ENCODE data around the gene OR5J2. TPM values are rescaled to one million over a fixed set of nuclear protein-coding genes. Genes with fewer than 3 reads are reported as not detected.
"Not testable (repeated sequence)": the region's sequence is repeated elsewhere in the genome, so short reads cannot be mapped to it uniquely, and the experiment has no call there.

Gene OR5J2
- total RNA-seq, 1 donor from 2014 or later, result not detected

DNA sequence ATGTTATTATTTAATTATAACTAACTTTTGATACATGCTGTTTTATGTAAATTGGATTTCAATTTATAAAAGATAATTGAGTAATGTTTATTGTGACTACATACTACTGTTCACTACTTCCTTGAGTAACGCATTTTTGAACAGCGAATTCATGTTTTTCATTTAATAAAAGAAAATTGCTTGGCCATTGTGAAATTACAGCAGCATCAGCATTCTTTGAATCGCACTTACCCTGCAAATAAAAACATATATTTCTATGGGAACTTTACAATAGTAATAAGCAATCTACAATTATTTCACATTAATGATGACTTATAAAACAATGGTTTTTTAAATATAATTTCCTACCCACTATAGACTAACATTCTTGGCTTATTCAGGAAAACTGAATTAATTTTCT, 20.3 kb downstream of the OR5J2 start:
- Mint-ChIP-seq H3K9me3 (ENCODE audit: unreplicated experiment) (no peaks in the 10 kb centered on the region), H3K27me3 (ENCODE audit: unreplicated experiment) (peaks cover 3% of the 10 kb centered on the region), H3K36me3 (ENCODE audit: unreplicated experiment) (no peaks in the 10 kb centered on the region), H3K27ac (ENCODE audit: unreplicated experiment) (no peak overlapping the region), H3K4me1 (ENCODE audit: low read depth, unreplicated experiment) (no peaks in the 10 kb centered on the region), H3K4me3 (ENCODE audit: unreplicated experiment) (no peak overlapping the region)
- no peak for DNase-seq
- TF ChIP-seq, protein P1, sequence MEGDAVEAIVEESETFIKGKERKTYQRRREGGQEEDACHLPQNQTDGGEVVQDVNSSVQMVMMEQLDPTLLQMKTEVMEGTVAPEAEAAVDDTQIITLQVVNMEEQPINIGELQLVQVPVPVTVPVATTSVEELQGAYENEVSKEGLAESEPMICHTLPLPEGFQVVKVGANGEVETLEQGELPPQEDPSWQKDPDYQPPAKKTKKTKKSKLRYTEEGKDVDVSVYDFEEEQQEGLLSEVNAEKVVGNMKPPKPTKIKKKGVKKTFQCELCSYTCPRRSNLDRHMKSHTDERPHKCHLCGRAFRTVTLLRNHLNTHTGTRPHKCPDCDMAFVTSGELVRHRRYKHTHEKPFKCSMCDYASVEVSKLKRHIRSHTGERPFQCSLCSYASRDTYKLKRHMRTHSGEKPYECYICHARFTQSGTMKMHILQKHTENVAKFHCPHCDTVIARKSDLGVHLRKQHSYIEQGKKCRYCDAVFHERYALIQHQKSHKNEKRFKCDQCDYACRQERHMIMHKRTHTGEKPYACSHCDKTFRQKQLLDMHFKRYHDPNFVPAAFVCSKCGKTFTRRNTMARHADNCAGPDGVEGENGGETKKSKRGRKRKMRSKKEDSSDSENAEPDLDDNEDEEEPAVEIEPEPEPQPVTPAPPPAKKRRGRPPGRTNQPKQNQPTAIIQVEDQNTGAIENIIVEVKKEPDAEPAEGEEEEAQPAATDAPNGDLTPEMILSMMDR (IDR thresholded peaks at IDR 0.05; ENCODE audit: partially characterized antibody, unreplicated experiment), result no peak

DNA sequence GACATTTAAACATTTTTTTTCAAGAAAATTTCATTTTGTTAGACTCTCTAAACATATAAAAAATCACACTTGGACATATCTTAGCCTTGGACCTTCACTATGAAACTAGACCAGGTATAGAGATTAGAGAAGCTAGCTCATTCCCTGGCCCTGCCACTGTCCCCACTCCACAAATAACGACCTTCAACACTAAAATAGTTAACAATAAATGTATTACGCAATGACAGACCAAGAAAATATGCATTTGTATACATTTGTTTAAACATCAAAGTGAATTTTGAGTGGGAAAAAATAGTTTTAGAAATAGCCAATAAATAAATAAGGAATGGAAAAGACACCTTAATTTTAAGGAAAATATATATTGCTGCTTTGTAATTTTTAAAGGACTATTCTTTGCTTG, 20.9 kb downstream of the OR5J2 start:
- H3K4me1 Mint-ChIP-seq (ENCODE audit: low read depth, unreplicated experiment), result no peaks in the 10 kb centered on the region
- H3K27me3 Mint-ChIP-seq (ENCODE audit: unreplicated experiment), result peaks cover 3% of the 10 kb centered on the region
- H3K36me3 Mint-ChIP-seq (ENCODE audit: unreplicated experiment), result no peaks in the 10 kb centered on the region
- no peak for DNase-seq
- H3K4me3 Mint-ChIP-seq (ENCODE audit: unreplicated experiment), result no peak overlapping the region
- TF ChIP-seq, protein P1 (IDR thresholded peaks at IDR 0.05; ENCODE audit: partially characterized antibody, unreplicated experiment), result no peak
- no peak overlapping the region for H3K27ac Mint-ChIP-seq (ENCODE audit: unreplicated experiment)
- no peaks in the 10 kb centered on the region for H3K9me3 Mint-ChIP-seq (ENCODE audit: unreplicated experiment)

DNA sequence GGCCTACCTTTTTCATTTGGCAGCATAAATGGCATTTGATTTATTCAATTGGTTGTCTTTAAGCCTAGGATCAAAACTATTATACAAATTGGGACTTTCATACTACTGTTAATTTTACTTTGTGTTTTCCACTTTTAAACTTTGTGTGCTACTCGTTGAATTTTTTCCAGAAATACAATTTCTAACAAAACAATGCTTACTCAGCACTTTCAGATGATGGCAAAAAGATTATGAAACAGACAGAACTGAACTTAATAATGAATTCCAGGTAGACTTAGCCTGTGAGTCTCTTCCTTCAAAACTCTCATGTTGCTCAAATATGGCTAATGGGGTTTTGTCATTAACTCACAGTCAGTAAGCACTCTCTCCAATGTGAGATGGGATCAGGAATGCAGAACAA, 31.4 kb downstream of the OR5J2 start:
- TF ChIP-seq, protein P1 (IDR thresholded peaks at IDR 0.05; ENCODE audit: partially characterized antibody, unreplicated experiment), result no peak
- H3K27me3 Mint-ChIP-seq (ENCODE audit: unreplicated experiment), result no peaks in the 10 kb centered on the region
- H3K4me3 Mint-ChIP-seq (ENCODE audit: unreplicated experiment), result no peak overlapping the region
- DNase-seq, result no peak
- no peaks in the 10 kb centered on the region for H3K36me3 Mint-ChIP-seq (ENCODE audit: unreplicated experiment)
- H3K4me1 Mint-ChIP-seq (ENCODE audit: low read depth, unreplicated experiment), result no peaks in the 10 kb centered on the region
- H3K9me3 Mint-ChIP-seq (ENCODE audit: unreplicated experiment), result no peaks in the 10 kb centered on the region
- H3K27ac Mint-ChIP-seq (ENCODE audit: unreplicated experiment), result no peak overlapping the region

DNA sequence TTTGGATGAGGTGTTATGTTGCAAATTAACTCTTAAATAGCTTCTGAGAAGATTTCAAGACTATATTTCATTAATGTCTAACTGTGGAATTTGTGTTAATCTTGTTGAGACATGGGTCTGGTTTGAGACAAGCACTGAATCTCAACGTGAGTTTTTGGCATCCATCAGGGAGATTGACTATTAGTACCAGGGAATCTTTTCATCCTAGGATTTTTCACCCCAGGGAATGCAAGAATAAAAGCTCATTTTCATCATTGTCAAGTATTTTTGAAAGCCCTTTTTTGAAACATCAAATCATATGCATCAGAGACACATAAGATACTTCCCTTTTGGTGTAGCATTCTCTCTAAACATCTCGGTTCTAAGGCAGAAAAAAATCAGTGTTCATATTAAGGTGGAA, 38.1 kb downstream of the OR5J2 start:
- H3K4me3 Mint-ChIP-seq (ENCODE audit: unreplicated experiment), result no peak overlapping the region
- no peak for DNase-seq
- TF ChIP-seq, protein P1 (IDR thresholded peaks at IDR 0.05; ENCODE audit: partially characterized antibody, unreplicated experiment), result no peak
- no peak overlapping the region for H3K27ac Mint-ChIP-seq (ENCODE audit: unreplicated experiment)
- peaks cover 3% of the 10 kb centered on the region for H3K9me3 Mint-ChIP-seq (ENCODE audit: unreplicated experiment)
- H3K36me3 Mint-ChIP-seq (ENCODE audit: unreplicated experiment), result peaks cover 5% of the 10 kb centered on the region
- H3K27me3 Mint-ChIP-seq (ENCODE audit: unreplicated experiment), result no peaks in the 10 kb centered on the region
- H3K4me1 Mint-ChIP-seq (ENCODE audit: low read depth, unreplicated experiment), result no peaks in the 10 kb centered on the region

DNA sequence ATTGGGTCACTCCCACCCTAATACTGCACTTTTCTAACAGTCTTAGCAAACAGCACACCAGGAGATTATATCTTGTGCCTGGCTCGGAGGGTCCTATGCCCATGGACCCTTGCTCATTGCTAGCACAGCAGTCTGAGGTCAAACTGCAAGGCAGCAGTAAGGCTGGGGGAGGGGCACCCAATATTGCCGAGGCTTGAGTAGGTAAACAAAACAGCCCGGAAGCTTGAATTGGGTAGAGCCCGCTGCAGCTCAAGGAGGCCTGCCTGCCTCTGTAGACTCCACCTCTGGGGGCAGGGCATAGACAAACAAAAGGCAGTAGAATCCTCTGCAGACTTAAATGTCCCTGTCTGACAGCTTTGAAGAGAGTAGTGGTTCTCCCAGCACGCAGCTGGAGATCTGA, 43.3 kb downstream of the OR5J2 start:
- not testable (repeated sequence) for H3K4me3 Mint-ChIP-seq (ENCODE audit: unreplicated experiment); H3K36me3 Mint-ChIP-seq (ENCODE audit: unreplicated experiment); DNase-seq

More for the DNA sequence above, 43.3 kb downstream of the OR5J2 start:
- not testable (repeated sequence) for H3K4me1 Mint-ChIP-seq (ENCODE audit: low read depth, unreplicated experiment); H3K9me3 Mint-ChIP-seq (ENCODE audit: unreplicated experiment); H3K27ac Mint-ChIP-seq (ENCODE audit: unreplicated experiment); H3K27me3 Mint-ChIP-seq (ENCODE audit: unreplicated experiment)

Other genes starting within 250 kb of the OR5J2 start
- gene OR5I1, start 240.2 kb upstream of the OR5J2 start, total RNA-seq (ENCODE audit: unreplicated experiment), result not detected
- not detected for gene OR10AG1, start 206.7 kb upstream of the OR5J2 start, total RNA-seq (ENCODE audit: unreplicated experiment)
- not detected for gene OR5F1, start 182.0 kb upstream of the OR5J2 start, total RNA-seq (ENCODE audit: unreplicated experiment)
- gene OR5AS1, start 149.0 kb upstream of the OR5J2 start, total RNA-seq (ENCODE audit: unreplicated experiment), result not detected
- gene OR8I2, start 83.3 kb upstream of the OR5J2 start, total RNA-seq (ENCODE audit: unreplicated experiment), result not detected
- not detected for gene OR8H2, start 72.9 kb upstream of the OR5J2 start, total RNA-seq (ENCODE audit: unreplicated experiment)
- not detected for gene OR8H3, start 54.2 kb upstream of the OR5J2 start, total RNA-seq (ENCODE audit: unreplicated experiment)
- gene OR8J3, start 36.4 kb upstream of the OR5J2 start, total RNA-seq (ENCODE audit: unreplicated experiment), result not detected
- not detected for gene OR8K5, start 16.3 kb upstream of the OR5J2 start, total RNA-seq (ENCODE audit: unreplicated experiment)
- gene OR5T2, start 57.6 kb downstream of the OR5J2 start, total RNA-seq (ENCODE audit: unreplicated experiment), result not detected
- gene OR5T3, start 75.6 kb downstream of the OR5J2 start, total RNA-seq (ENCODE audit: unreplicated experiment), result not detected
- gene OR5T1, start 97.5 kb downstream of the OR5J2 start, total RNA-seq (ENCODE audit: unreplicated experiment), result not detected
- gene OR8H1, start 115.6 kb downstream of the OR5J2 start, total RNA-seq (ENCODE audit: unreplicated experiment), result not detected
- gene OR8K3, start 138.5 kb downstream of the OR5J2 start, total RNA-seq (ENCODE audit: unreplicated experiment), result not detected
- gene OR8K1, start 169.4 kb downstream of the OR5J2 start, total RNA-seq (ENCODE audit: unreplicated experiment), result not detected
- gene OR8J1, start 177.7 kb downstream of the OR5J2 start, total RNA-seq (ENCODE audit: unreplicated experiment), result not detected
- not detected for gene OR8U1, start 199.0 kb downstream of the OR5J2 start, total RNA-seq (ENCODE audit: unreplicated experiment)
- gene OR5AL1, start 236.1 kb downstream of the OR5J2 start, total RNA-seq (ENCODE audit: unreplicated experiment), result not detected

All from glutamatergic neuron (in vitro differentiated cells).